Eye (tissue), 1 donor: ENCODE results near the gene DBN1.
"Not testable (repeated sequence)": the region's sequence is repeated elsewhere in the genome, so short reads cannot be mapped to it uniquely, and the experiment has no call there.

Source experiments
- DNase-seq: peaks from one replicate; pipeline ENCODE4 v3.0.0-alpha.2; 2015

The DBN1 gene

DNA sequence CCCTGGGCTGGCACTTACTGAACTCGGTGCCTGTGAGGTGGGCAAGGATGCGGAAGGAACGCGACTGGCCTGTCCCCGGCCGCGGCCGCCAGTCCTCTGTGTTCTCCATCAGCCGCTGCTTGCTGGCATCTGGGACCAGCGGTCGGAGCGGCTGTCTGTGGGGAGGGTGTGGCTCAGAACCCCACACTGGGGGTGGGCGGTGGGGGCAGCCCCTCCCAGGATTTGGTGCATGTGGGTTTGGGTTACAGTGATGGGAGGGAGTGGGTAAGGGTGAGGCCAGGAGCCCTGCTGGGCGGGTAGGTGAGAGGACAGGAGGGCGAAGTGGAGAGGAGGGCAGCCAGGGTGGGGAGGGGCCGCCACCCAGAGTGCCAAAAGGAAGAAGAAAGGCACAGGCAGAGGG is 17.6 kb upstream of the DBN1 start:
- DNase-seq, result peak; percentile 50

DNA sequence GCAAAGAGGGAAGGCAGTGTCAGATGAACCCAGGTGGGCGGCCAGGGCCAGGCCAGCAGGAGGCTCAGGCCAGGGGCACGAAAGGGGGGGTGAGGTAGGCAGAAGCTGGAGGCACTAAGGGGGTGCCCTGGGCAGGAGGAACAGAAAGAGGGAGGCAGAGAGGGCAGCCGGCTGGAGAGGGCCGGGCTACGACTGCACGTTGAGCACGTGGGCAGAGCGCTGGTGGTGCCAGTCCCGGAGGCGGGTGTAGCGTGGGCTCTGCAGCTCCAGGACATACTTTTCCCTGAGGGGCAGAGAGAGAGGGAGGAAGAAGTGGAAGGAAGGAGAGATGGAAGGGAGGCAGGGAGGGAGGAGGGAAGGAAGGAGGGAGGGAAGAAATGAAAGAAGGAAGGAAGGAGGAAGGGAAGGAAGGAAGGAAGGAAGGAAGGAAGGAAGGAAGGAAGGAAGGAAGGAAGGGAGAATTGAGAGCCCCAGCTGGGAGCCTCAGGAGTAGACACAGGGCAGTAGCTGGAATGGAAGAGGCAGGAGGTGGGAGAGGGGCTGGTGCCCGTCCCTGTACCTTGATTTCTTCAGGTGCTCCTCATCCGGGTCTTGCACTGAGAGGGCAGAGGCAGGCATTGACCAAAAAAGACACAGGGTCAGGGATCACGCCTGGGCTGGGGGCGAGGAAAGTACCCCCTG is 17.0 kb upstream of the DBN1 start:
- DNase-seq, result peak; percentile 1

DNA sequence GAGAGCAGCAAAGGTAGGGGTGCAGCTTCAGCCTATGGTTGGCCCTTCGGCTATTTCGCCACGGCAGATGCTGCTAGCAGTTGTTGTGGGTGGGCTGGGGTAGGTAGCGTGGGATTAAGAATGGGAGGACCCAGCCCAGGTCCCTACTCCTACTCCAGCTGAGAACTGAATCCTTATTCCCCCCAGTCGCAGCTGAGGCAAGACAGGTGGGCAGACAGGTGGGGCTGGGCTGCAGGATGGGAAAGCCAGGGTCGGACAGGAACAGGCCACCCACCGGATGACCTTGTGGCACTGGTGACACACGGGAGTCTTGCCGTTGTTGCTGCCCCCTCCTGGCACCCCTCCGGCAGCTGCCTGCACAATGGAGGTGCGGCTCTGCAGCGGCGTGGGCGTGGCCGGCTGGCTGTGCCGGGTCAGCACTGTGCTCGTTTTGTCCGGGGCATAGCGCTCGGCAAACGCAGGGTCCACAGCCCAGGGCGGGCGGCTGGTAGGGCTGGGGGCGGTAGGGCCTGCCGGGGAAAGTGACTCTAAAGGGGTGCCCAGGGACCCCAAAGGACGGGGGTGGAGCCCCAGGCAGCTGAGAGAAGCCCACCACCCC is 15.8 kb upstream of the DBN1 start:
- peak; percentile 35 for DNase-seq

DNA sequence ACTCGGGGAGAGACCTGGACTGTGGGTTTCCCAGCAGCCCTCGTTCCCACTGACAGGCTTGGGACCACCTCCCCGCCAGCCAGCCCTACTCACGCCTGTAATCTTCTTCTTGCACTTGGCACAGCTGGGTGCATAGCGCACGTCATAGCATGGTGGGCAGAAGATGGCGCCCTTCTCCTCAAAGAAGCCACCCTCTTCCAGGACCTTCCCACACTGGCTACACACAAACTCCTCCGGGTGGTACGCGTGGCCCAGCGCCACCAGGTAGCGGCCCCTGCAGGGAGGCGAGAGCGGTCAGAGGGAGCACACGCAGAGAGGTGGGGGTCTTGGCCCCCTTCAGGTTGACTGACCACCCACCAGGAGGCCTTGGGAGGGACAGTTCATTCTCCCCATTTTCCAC is 14.5 kb upstream of the DBN1 start:
- DNase-seq, result peak; percentile 1

DNA sequence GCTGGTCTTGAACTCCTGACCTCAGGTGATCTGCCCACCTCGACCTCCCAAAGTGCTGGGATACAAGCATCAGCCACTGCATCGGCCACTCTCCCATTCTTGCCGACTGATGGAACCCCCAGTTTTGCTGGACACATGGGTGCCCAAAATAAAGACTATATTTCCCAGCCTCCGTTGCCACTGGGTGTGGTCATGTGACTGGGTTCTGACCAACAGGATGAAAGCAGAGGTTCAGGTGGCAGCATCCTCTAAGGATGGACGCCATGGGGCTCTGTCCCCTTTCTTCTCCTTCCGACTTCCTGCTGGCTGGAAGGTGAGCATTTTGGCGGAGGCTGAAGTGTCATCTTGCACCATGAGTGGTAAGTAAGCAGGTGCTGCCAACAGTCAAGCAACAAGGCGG is 13.7 kb upstream of the DBN1 start:
- DNase-seq, result peak; percentile 0

DNA sequence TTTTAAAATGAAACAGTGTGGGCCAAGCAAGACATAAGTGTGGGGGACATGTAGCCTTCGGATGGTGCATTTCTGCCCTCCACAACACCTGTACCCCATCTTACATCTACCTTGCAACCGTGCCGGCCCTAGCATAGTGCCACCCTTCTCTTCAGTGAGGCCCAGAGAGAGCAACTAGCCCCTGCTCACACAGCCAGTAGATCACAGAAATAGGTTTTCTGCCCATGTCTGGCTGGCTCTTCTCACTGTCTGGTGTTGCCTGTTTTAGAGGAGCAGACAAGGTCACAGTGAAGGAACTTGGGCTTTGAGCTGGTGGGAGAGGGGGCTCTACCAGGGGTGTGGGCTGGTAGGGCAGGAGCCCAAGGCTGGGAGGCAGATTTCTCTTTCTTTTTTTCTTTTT is 12.8 kb upstream of the DBN1 start:
- no peak for DNase-seq

DNA sequence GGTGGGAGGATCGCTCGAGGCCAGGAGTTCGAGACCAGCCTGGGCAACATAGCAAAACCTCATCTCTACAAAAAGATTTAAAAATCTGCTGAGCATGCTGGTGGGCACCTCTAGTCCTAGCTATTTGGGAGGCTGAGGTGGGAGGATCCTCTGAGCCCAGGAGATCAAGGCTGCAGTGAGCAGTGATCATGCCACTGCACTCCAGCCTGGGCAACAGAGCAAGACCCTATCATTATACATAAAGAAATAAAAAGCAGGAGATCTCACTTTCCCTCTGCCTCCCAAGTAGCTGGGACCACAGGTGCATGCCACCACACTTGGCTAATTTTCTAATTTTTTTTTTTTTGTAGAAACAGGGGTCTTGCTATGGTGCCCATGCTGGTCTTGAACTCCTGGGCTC is 12.3 kb upstream of the DBN1 start:
- not testable (repeated sequence) for DNase-seq

DNA sequence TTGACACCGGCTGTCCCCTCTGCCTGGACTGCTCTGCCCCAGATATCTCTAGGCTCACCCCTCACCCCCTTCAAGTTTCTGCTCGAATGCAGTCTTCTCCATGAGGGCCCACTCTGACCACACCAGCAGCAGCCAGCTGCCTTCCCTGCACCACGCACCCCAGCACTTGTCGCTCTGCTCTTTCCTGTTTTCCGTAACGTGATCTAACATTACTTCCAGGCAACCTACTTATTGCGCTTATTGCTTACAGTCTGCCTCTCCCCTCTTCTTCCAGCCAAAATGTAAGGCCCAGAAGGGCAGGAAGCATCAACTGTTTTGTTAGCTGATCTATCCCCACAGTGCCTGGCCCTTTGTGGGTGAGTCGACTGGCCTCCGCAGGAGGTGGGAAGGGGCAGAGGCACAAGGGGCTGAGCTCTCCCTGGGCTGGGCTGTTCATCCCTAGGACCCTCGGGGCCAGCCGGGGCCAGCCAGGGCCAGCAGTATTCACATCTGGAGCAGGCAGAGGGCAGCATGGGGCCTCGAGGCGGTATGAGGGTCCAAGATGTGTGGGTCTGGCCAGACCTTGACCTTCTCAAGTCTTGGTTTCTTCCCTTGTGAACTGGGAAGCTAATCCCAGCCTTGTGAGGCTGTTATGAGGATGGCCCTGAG is 11.6 kb upstream of the DBN1 start:
- DNase-seq, result no peak

DNA sequence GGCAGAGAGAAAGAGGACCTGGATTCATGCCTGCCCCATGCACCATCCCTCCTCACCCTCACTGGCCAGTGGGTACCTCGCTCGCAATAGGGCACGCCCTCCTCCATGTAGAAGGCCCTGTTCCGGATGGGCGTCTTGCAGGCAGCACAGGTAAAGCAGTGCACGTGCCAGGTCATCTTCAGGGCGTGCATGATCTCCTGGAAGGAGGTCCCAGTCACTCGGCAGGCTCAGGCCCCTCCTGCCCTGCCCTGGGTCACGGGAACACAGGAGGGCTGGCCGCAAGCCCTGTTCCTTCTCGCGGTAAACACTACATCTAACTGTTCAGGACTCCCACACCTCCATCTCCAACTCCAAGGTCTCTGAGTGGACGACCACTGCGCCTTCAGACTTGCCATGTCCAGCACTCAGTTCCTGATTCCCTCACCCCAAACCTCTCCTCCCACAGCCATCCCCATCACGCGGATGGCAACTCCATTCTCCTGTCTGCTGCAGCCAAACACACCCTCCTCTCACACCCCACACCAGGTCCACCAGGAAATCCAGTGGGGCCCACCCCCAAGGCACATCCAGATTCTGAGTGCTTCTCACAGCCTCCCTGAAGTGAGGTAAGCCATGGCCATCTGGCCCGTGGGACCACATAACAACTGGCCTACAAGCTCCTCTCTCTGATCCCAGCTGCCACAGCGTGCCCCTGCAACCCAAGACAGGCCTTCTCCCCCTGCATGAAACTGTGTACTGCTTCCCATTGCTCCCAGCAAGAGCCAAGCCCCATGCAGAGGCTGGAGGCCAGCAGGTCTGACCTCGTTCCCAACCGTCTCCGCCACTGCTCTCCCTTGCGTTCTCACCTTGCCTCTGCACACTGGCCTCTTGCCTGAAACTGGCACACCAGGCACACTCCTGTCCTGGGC is 10.8 kb upstream of the DBN1 start:
- peak; percentile 51 for DNase-seq

DNA sequence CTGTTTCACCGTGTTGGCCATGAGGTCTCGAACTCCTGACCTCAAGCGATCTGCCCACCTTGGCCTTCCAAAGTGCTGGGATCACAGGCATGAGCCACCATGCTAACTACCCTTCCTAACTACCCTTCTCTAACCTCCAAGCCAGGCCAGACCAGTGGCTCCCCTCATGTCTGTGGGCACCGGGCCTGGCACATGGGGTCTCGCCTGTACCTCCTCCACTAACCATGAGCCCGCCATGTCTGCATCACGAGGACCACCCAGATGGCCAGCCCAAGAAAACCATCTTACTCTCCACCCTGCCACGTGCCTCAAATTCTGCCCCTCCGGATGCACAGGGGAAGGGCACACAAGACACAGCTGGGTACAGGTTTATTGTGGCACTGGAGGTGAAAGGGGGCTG is 9.6 kb upstream of the DBN1 start:
- DNase-seq, result no peak

DNA sequence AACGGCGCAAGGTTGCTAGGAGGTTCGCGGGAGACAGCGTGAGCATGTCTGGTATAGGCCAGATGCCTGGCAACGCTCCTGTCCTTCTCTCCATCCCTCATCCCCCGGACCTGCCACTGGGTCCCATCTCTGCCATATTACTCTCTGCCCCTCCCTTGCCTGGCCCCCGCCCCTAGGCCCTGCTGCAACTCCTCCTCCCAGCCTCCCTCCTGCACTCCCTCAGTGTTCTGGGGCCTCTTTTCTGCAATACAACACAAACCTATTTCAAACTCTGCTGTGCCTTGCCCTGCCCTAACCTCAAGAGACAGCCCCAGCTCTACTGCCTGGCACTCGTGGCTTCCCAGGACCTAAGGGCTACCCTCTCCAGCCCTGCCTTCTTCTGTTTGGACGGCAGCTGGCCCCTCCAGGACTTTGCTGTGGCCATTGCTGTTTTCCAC is 8.9 kb upstream of the DBN1 start:
- peak; percentile 0 for DNase-seq

DNA sequence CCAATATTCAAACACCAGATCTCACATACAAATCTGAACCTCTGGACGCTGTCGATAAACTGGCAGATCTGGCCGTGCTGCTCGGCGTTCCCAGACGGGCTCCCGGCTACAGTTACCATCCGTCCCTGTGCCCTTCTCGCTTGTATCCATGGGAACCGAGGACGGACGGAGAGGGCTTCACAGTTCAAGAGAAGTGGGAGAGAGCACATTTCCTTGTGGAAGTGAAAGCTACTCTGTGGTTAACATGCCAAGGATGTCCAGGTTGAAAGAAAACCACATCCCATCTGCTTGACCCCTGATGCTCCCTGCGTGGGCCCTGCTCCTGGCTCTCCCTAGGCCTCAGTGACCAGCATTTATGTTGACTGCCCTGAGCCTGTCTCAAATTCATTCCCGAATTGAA is 6.3 kb upstream of the DBN1 start:
- no peak for DNase-seq

DNA sequence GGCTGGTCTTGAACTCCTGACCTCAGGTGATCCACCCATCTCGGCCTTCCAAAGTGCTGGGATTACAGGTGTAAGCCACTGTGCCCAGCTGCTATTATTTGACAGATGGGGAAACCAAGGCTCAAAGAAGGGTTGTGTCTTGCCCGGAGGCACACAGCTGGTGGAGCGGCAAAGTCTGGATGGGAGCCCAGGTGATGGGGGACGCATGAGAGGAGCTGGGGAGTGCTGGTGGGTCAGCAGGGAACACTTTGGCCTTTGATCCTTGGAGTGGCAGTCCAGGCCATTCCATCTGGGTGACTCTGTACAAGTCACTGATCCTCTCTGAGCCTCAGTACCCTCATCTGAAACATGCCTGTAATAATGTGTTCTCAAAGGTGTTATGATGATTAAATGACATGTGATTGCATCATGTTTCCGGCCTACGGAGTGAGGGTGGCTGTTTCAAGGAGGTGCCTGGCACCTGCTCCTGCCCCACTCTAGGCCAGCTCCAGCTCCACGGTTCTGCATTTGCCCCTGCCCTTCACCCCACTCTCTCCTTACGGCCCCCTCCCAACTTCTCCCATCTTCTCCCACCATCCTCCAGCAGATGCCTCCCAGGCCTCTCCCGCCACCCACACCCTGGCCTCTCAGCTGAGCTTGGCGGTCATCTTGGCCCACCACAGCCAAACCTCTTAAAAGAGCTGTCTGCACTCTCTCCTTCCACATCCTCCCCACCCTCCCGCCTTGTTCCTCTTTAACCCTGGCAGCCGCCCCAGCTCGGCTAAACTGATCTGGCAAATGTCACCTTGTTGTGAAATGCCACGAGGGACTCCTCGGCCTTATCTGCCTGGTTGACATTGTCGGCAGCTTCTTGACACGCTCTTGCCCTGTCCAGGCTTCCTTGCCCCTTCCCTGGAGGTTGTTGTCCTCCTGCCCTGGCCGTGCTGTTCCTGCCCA is 5.5 kb upstream of the DBN1 start:
- DNase-seq, result no peak

DNA sequence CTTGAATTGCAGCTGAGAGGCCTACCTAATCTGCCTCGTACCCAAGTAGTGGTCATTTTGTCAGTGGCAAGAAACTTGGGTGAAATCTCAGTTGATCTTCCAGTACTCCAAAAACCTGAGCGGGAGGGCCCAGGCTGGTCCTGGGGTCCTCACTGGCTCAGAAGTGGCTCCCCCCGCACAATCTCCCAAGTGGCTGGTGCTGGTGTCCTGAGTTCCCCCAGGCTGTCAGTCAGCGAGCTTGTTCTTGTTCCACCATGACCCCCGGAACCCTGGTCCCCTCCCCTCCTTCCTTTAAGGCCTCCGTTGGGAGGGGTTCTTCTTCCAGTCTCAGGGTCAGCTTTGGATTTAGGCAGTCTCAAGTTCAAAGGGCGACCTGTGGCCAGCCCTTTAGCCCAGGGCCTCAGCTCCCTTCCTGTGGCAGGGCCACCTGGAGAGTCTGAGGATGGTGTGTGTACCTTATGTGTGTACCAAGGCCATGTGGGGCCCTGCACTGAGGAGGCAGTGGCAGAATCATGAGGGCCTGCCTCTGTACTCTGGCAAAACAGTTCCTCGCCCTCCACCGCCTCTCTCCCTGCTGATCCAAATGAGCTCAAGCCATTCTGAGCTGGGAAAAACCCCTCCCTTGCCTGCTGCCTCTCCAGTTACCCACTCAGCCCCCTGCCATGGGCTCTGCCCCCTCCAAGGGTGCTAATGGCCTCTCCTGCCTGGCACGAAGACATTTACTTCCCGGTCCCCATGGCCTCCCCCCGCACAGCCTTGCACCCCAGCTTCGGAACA is 4.5 kb upstream of the DBN1 start:
- no peak for DNase-seq

DNA sequence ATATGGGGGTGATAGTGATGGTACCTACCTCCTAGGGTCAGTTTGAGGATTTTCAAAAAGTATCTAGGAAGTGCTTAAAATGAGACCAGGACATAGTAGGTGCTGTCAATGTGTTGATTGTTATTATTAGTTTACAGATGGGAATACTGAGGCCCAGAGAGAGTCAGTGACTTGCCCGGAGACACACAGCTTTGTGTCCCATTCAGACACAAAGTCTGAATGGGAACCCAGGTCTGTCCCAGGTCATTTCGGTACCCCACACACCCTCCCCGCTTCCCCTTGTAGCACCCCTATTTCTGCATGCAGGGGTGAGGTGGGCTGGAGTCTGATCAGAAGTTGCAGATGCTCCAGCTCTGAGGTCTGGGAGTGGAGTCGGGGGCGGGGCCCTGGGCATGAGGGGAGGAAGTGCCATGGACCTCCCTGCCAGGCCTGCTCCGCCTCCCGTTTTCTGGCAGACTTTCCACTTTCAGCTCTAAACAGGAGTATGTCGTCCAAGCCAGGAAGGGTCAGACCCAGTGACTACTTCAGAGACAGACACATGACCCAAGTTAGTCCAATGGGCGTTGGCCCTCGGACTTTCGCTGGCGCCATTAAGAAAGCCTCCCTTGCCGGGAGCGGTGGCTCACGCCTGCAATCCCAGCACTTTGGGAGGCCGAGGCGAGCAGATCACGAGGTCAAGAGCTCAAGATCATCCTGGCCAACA is 3.2 kb upstream of the DBN1 start:
- no peak for DNase-seq

DNA sequence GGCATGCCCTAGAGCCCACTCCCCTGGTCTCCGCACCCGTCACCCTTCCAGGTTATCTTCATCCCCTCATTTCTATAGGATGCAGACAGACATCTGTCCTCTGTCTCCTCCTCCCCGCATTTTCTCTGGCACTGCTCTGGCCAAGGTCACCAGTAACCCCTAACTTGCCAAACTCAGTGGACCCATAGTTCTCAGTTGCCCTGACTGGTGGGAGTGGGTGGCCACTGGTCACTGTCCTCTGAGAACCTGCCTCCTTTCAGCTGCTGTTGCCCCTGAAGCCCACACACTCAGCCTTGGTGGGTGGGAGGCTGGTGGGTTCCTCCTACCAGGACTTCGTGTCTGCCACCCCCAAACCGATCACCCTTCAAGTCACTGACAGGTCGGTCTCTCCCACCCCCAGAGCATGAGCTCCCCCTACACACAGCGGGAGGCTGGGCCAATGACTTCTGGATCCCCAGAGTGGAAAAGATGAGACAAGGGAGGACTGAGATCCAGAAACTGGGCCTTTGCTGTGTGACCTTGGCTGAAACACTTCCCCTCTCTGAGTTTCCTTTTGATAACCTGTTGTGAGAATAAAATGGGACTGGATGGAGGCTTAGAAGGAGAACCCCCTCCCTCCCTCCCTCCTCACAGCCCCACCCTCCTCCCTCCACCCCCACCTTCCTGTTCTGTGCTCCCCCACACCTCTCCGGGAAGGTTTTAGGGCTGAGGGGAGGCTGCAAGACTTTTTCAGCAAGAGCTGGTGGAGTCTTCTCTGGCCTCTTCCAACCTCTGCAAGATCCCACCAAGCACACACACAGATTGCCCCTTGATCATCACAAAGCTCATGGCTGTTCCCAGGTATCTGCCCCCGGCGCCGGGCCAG is 2.4 kb upstream of the DBN1 start:
- no peak for DNase-seq

DNA sequence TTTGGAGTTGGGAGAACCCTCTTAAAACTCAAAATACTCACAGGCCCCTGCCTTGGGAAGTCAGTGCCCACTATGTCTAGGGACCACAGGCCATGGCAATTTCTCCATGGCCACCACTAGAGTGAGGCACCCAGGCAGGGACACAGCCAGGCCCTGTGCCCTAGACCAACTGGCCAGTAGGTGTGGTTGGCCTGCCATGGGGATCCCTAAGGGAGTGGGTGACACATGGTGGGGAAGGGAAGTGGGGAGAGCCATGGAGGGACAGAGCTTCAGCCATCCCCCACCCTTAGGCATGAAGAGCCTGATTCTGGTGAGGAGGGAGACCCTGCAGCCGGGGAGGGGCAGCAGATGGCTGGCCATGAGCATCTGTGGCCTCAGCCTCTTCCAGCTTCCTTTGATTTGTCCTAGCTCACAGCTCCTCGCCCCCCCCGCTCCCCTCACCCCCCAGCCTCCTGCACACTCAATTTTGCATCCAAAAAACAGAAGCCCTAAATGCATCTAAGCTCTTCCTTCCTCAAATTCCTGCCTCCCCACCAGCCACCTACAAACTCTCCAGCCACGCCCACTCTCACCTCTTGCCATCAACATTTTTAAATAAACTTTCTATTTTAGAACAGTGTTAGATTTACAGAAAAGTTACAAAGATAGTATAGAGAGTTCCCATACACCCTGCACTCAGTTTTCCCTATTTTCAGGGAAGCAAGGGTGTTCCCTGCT is 1.6 kb upstream of the DBN1 start:
- DNase-seq, result peak; percentile 47

DNA sequence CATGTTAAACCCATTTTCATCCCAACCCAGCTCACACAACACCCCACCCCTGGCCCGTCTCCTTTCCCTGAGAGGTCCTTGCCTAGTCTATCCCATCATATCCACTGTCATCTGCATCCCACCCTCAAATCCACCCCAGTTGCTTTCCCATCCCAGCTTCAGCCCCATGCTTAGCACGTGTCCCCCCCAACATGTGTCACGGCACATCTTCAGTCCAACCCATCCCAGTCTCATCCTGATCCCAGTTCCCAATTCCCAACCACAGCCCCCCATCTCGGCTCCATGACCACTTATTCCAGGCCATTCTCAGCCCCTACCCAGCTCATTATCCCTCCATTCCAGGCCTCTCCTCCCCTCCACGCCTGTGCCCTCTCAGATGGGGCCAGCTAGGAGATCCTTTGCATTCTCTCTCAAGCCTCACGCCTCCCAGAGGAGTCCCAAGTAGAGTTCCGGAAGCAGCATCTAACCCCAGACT is 605 bp upstream of the DBN1 start:
- peak; percentile 56 for DNase-seq
